Gastrocnemius medialis (tissue), 4 donors: ENCODE data around the gene EXD3. TPM values are rescaled to one million over a fixed set of nuclear protein-coding genes. Genes with fewer than 3 reads are reported as not detected.

Experiments
- ATAC-seq, 2 donors: fragments of 150-250 bp; one replicate each; pipeline ENCODE4 v1.9.1; 2016
- DNase-seq, 2 donors: peaks; one replicate each; pipeline ENCODE4 v3.0.0-alpha.2; 2019
- H3K27ac ChIP-seq, 4 donors: fragments of 200-600 bp; sonication (generic); 1 replicate in 1 of 4; 2 replicates in 3 of 4; pipeline ENCODE4 v1.5.1; 2016 to 2018; ENCODE audit warnings: mild to moderate bottlenecking in 2 of 4, moderate library complexity in 1 of 4
- H3K27me3 ChIP-seq, 3 donors: fragments of 200-600 bp; sonication (generic) in 2 of 3; 1 replicate in 1 of 3; 2 replicates in 2 of 3; pipeline versions ENCODE4 v1.5.1 to v1.6.0; 2016 to 2019; ENCODE audit warnings: mild to moderate bottlenecking in 1 of 3, moderate library complexity in 1 of 3
- H3K36me3 ChIP-seq, 2 donors: fragments of 200-600 bp; sonication (generic) in 1 of 2; one replicate each; pipeline ENCODE4 v1.5.1; 2017 to 2018
- H3K4me1 ChIP-seq, 2 donors: fragments of 200-600 bp; sonication (generic) in 1 of 2; one replicate each; pipeline ENCODE4 v1.5.1; 2016 to 2017; ENCODE audit warnings: mild to moderate bottlenecking in 2 of 2
- H3K4me3 ChIP-seq, 4 donors: fragments of 200-600 bp; sonication (generic) in 3 of 4; 1 replicate in 1 of 4; 2 replicates in 3 of 4; pipeline ENCODE4 v1.5.1; 2016 to 2019; ENCODE audit warnings: mild to moderate bottlenecking in 2 of 4
- H3K9me3 ChIP-seq, 3 donors: fragments of 200-600 bp; sonication (generic) in 2 of 3; 1 replicate in 1 of 3; 2 replicates in 2 of 3; pipeline ENCODE4 v1.5.1; 2016 to 2019
- CTCF ChIP-seq, 5 experiments: fragments of 450-650 bp in 3 of 5; fragments of 200-600 bp in 2 of 5; sonication (generic) in 2 of 5; IDR thresholded peaks in 4 of 5; conservative IDR thresholded peaks in 1 of 5; 1 replicate in 4 of 5; 2 replicates in 1 of 5; pipeline ENCODE4 v1.5.1; 2016 to 2019; ENCODE audit warnings: antibody characterized with exemption in 5 of 5, mild to moderate bottlenecking in 3 of 5, moderate library complexity in 3 of 5
- POLR2A ChIP-seq, 2 donors: fragments of 450-650 bp; IDR thresholded peaks; one replicate each; pipeline ENCODE4 v1.6.1; 2017; ENCODE audit warnings: antibody characterized with exemption in 2 of 2, mild to moderate bottlenecking in 2 of 2, moderate library complexity in 2 of 2
- in situ Hi-C, 4 donors: fragments of 200-750 bp; cut with MboI; loops; one replicate each; pipeline versions ENCODE4 v1.15.0 to v1.8.0; 2017; ENCODE audit warnings: low sequenced_read_pairs in 4 of 4
- intact Hi-C: fragments of 100-400 bp; cut with DNase I; formaldehyde crosslinking; loops from one replicate; pipeline ENCODE4 v1.15.1; 2023; ENCODE audit warnings: low total_unique reads
- total RNA-seq, 4 donors: library from RNA; depleted of rRNA; stranded (reverse); fragments of >200 nt; gene quantifications; one replicate each; pipeline versions ENCODE4 v1.1.0 to v1.2.3, GENCODE V29; 2016

EXD3 gene
- total RNA-seq, 4 donors from 2014 or later = 4.8 to 12.5 (median 6.4) TPM

GRCh38 chr9:137294681-137295237 is 128.2 kb downstream of the EXD3 start:
- in situ Hi-C loops = loop anchor here (10.0 to 25.0 kb wide), 2 partner anchors 110 to 118 kb away; partner anchors contain the start of genes EXD3 (in 3 of the 4) and NOXA1 (in 3 of the 4)
- H3K4me1 ChIP-seq = peaks cover 0 to 5% of the 10 kb centered on the region in 2 donors
- ATAC-seq = peak in 1 of 2 donors; percentile 12
- H3K27me3 ChIP-seq = peaks cover 57 to 64% (median 63%) of the 10 kb centered on the region in 3 donors
- H3K9me3 ChIP-seq = no peaks in the 10 kb centered on the region
- H3K36me3 ChIP-seq = no peaks in the 10 kb centered on the region
- intact Hi-C loops = loop anchor here (2.0 kb wide), 1 partner anchor 112 kb away; no protein-coding TSS in a partner anchor
- no peak overlapping the region for H3K27ac ChIP-seq
- TF ChIP-seq CTCF (IDR thresholded peaks at IDR 0.05 in 4 of 5, conservative IDR thresholded peaks at IDR 0.05 in 1 of 5) = no peak
- TF ChIP-seq POLR2A (IDR thresholded peaks at IDR 0.05) = no peak
- no peak for DNase-seq
- peak overlapping the region in 2 of 4 donors; percentile 22 to 41 for H3K4me3 ChIP-seq

GRCh38 chr9:137294091-137294680 is 128.8 kb downstream of the EXD3 start:
- no peak for TF ChIP-seq POLR2A (IDR thresholded peaks at IDR 0.05)
- no peak for TF ChIP-seq CTCF (IDR thresholded peaks at IDR 0.05 in 4 of 5, conservative IDR thresholded peaks at IDR 0.05 in 1 of 5)
- ATAC-seq = peak in 1 of 2 donors; percentile 7
- Histone ChIP-seq H3K27ac (no peak overlapping the region), H3K4me3 (no peak overlapping the region), H3K27me3 (peaks cover 54 to 59% (median 58%) of the 10 kb centered on the region in 3 donors), H3K9me3 (no peaks in the 10 kb centered on the region), H3K4me1 (peaks cover 0 to 5% of the 10 kb centered on the region in 2 donors), H3K36me3 (no peaks in the 10 kb centered on the region)
- in situ Hi-C loops (loop anchor here (10.0 to 25.0 kb wide), 2 partner anchors 111 to 118 kb away; partner anchors contain the start of genes EXD3 (in 3 of the 4) and NOXA1 (in 3 of the 4)), intact Hi-C loops (loop anchor here (2.0 kb wide), 1 partner anchor 113 kb away; no protein-coding TSS in a partner anchor)
- DNase-seq = no peak

- Histone ChIP-seq H3K9me3 (no peaks in the 10 kb centered on the region), H3K36me3 (no peaks in the 10 kb centered on the region), H3K27ac (no peak overlapping the region), H3K4me3 (no peak overlapping the region), H3K27me3 (peaks cover 48 to 53% (median 53%) of the 10 kb centered on the region in 3 donors), H3K4me1 (peaks cover 0 to 5% of the 10 kb centered on the region in 2 donors)
- in situ Hi-C loops (loop anchor here (10.0 to 25.0 kb wide), 2 partner anchors 111 to 119 kb away; partner anchors contain the start of genes EXD3 (in 3 of the 4) and NOXA1 (in 3 of the 4)), intact Hi-C loops (loop anchor here (2.0 kb wide), 1 partner anchor 113 kb away; no protein-coding TSS in a partner anchor)
- no peak for TF ChIP-seq CTCF (IDR thresholded peaks at IDR 0.05 in 4 of 5, conservative IDR thresholded peaks at IDR 0.05 in 1 of 5)
- no peak for TF ChIP-seq POLR2A (IDR thresholded peaks at IDR 0.05)
- ATAC-seq = no peak
- no peak for DNase-seq
These were observed 129.4 kb downstream of the EXD3 start for GRCh38 chr9:137293482-137294090.

GRCh38 chr9:137293094-137293481 is 129.9 kb downstream of the EXD3 start:
- H3K27me3 ChIP-seq = peaks cover 43 to 48% (median 48%) of the 10 kb centered on the region in 3 donors
- intact Hi-C loops (no loop called here), in situ Hi-C loops (loop anchor here (10.0 to 25.0 kb wide), 2 partner anchors 112 to 119 kb away; partner anchors contain the start of genes EXD3 (in 3 of the 4) and NOXA1 (in 3 of the 4))
- TF ChIP-seq CTCF (IDR thresholded peaks at IDR 0.05 in 4 of 5, conservative IDR thresholded peaks at IDR 0.05 in 1 of 5) (no peak), POLR2A (IDR thresholded peaks at IDR 0.05) (no peak)
- H3K27ac ChIP-seq = no peak overlapping the region
- H3K36me3 ChIP-seq = no peaks in the 10 kb centered on the region
- no peak for ATAC-seq
- no peak overlapping the region for H3K4me3 ChIP-seq
- H3K4me1 ChIP-seq = peaks cover 0 to 5% of the 10 kb centered on the region in 2 donors
- DNase-seq = no peak
- no peaks in the 10 kb centered on the region for H3K9me3 ChIP-seq
